GM19351 (cell line): ENCODE measurements around the gene GRB14.
"Not testable (repeated sequence)": the region's sequence is repeated elsewhere in the genome, so short reads cannot be mapped to it uniquely, and the experiment has no call there.

Experiments used
- ATAC-seq: cut with Tn5 transposase; IDR thresholded peaks from one replicate; pipeline ENCODE4 v1.9.1; 2021; ENCODE audit warnings: mild to moderate bottlenecking, moderate library complexity; ENCODE audit not compliant: unreplicated experiment

The GRB14 gene

GRCh38 chr2:164620873-164621763 is at the start of gene GRB14:
TSS of gene GRB14 (minus strand) at chr2:164621482. CDS start at chr2:164621309, 173 bp downstream.
- ATAC-seq, result no peak

- no peak for ATAC-seq
Observed at GRCh38 chr2:164669291-164669690, 48.0 kb upstream of the GRB14 start.

DNA sequence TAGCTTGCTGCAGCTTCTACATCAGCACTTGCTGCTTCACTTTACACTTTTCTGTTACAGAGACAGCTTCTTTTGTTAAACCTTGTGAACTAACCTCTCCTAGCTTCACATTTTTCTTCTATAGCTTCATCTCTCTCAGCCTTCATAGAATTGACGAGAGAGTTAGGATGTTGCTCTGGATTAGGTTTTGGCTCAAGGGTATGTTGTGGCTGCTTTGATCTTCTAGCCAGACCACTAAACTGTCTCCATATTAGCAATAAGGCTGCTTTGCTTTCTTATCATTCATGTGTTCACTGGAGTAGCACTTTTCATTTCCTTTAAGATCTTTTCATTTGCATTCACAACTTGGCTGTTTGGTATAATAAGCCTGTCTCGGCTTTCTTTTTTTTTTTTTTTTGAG is 46.3 kb upstream of the GRB14 start:
- ATAC-seq, result no peak

DNA sequence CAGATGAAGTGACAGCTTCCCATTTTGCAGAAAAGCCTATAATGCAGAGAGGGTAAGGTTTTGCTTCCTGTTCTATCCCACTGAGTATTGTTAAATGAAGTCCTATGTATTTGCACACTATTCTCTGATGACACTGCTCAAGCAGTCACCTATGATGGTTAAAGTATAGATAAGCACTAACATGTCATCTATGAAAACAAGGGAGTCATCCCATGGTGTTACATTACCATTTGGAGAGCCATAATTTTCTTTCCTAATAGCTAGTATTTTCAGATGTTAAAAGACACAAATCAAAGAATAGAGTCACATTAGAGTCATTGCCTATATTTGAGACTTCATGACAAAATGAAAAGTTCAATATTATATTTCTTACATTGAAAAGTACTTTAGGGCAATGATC is 42.8 kb upstream of the GRB14 start:
- ATAC-seq, result no peak

DNA sequence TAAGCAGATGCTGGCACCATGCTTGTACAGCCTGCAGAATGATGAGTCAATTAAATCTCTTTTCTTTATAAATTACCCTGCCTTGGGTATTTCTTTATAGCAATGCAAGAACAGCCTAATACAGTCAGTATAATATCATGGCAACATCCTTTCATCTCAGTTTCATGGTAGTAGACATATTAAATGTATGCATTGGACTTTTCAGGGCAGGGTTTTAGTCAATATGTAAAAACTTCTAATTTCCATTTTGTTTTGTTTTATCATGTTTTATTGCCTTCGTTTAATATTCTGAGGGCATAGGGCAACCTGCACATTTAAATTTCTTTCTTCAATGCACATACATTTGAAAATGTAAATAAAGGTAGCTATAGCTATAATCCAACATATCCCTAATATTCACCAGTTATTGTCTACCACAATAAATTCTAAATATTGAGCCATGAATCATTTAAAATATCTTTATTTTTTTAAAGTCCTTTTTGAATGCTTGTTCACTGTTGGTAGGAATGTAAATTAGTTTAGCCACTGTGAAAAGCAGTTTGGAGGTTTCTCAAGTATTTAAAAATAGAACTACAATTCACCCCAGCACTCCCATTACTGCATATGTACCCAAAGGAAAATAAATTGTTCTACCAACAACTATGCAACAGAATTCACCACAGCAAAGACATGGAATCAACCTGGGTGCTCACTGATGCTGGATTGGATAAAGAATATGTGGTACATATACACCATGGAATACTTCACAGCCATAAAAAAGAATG is 41.8 kb upstream of the GRB14 start:
- no peak for ATAC-seq

DNA sequence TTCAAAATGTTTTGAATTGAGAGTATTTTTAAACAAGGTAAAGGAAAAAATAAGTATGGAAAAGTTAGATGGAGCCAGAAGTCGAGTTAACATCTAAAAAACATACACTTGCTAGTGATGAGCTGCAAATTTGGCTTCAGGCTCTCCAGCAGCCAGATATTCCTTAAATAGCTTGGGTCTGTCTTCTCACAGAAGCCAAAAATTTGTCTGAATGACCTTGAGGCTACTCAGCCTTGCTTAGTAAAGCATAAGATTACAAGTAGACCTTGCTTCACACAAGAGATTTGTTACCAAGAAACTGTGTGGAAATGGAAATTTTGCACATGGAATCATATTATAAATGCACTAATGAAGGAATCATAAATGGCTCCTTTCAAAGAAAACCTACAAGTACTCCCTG is 40.8 kb upstream of the GRB14 start:
- no peak for ATAC-seq

DNA sequence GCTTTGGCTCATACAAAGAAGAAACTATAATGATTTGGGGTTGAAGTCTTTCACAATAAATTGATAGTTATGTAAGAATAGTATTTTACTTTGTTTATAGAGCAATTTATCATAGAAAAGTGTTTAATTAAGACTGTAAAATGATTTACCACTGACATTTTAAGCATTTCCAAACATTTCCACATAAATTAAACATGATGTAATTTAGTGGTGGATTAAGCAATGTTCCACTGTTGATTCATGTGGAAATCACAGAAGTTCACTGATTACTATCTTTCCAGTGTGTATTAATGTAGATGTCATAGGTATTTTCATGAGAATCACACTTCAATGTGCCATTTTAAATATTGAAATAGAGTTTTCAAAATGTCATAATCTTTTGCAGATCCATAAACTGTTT is 40.1 kb upstream of the GRB14 start:
- no peak for ATAC-seq

DNA sequence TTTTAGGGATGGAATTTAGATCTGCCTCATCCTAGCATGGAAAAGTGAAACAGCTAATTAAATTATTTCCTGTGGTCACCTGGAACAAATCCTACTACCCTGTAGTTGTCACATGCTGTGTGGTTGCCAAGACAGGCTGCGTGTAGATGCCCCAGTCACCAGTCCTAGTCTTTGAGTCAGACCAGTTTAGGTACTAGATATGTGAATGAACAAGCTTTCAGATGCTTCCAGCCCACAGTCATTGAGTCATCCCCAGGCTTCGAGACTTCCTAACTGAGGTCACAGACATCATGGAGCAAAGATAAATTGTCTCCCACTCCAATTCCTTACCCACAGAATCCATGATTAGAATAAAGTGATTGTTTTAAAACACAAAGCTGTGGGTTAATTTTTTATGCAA is 35.8 kb upstream of the GRB14 start:
- no peak for ATAC-seq

GRCh38 chr2:164655750-164656149 is 34.5 kb upstream of the GRB14 start:
- no peak for ATAC-seq

- ATAC-seq, result no peak
Observed at GRCh38 chr2:164655336-164655735, 34.1 kb upstream of the GRB14 start.

GRCh38 chr2:164651361-164651760 is 30.1 kb upstream of the GRB14 start:
- ATAC-seq, result no peak

GRCh38 chr2:164644036-164644700 is 22.9 kb upstream of the GRB14 start:
- no peak for ATAC-seq

GRCh38 chr2:164642946-164643555 is 21.8 kb upstream of the GRB14 start:
- ATAC-seq, result no peak

GRCh38 chr2:164642268-164642667 is 21.0 kb upstream of the GRB14 start:
- no peak for ATAC-seq

DNA sequence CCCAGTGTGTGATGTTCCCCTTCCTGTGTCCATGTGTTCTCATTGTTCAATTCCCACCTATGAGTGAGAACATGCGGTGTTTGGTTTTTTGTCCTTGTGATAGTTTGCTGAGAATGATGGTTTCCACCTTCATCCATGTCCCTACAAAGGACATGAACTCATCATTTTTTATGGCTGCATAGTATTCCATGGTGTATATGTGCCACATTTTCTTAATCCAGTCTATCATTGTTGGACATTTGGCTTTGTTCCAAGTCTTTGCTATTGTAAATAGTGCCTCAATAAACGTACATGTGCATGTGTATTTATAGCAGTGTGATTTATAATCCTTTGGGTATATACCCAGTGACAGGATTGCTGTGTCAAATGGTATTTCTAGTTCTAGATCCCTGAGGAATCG is 7.0 kb upstream of the GRB14 start:
- not testable (repeated sequence) for ATAC-seq

GRCh38 chr2:164625378-164625971 is 4.2 kb upstream of the GRB14 start:
- ATAC-seq, result no peak

DNA sequence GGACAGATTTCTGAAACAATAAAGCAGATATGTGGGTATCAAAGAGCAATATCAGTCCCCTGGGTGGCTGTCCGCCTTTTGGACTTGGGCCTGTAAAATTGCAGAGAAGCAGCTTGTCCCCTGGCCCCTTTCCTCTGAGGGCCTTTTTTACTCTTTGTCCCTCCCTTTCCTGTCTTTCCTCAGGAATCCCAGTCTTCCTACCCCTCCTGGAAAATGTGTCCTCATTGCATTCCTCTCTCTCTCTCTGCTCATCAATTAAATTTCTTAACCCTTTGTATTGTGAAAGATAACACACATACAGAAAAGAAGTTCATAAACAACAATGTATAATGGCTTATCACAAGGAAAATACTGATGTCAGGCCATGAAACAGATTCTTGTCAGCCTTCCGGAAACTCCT is 3.0 kb upstream of the GRB14 start:
- no peak for ATAC-seq

- no peak for ATAC-seq
Observed at GRCh38 chr2:164622338-164623106, 1.2 kb upstream of the GRB14 start.

- no peak for ATAC-seq
Observed at GRCh38 chr2:164621764-164622105, 453 bp upstream of the GRB14 start.

GRCh38 chr2:164620457-164620856 is 825 bp downstream of the GRB14 start:
- no peak for ATAC-seq
